Heart right ventricle (tissue), 16 donors: Measurements from ENCODE around the gene PRKAG2. TPM values are rescaled to one million over a fixed set of nuclear protein-coding genes. Genes with fewer than 3 reads are reported as not detected.

ENCODE experiments used
- ATAC-seq, 8 donors: fragments of 200-7000 bp; cut with Tn5 transposase; one replicate each; pipeline ENCODE4 v1.9.1; 2020; ENCODE audit warnings: mild to moderate bottlenecking in 8 of 8, moderate library complexity in 8 of 8, moderate number of reproducible peaks in 1 of 8
- DNase-seq, 2 donors: peaks; one replicate each; pipeline ENCODE4 v3.0.0-alpha.2; 2020
- H3K27ac ChIP-seq, 10 donors: fragments of 200-600 bp; sonication (generic) in 2 of 10; one replicate each; pipeline versions ENCODE4 v1.5.0 to v1.8.0; 2020 to 2022; ENCODE audit warnings: mild to moderate bottlenecking in 3 of 10
- H3K27me3 ChIP-seq, 7 donors: fragments of 200-600 bp; one replicate each; pipeline ENCODE4 v1.8.0; 2021 to 2022; ENCODE audit warnings: mild to moderate bottlenecking in 2 of 7
- H3K36me3 ChIP-seq, 9 donors: fragments of 200-600 bp; sonication (generic) in 1 of 9; one replicate each; pipeline versions ENCODE4 v1.5.0 to v1.8.0; 2020 to 2022; ENCODE audit warnings: mild to moderate bottlenecking in 2 of 9
- H3K4me1 ChIP-seq, 9 donors: fragments of 200-600 bp; sonication (generic) in 1 of 9; one replicate each; pipeline versions ENCODE4 v1.5.0 to v1.8.0; 2020 to 2022; ENCODE audit warnings: mild to moderate bottlenecking in 4 of 9
- H3K4me3 ChIP-seq, 10 donors: fragments of 200-600 bp; sonication (generic) in 2 of 10; one replicate each; pipeline versions ENCODE4 v1.5.0 to v1.8.0; 2020 to 2022; ENCODE audit warnings: mild to moderate bottlenecking in 7 of 10, moderate library complexity in 2 of 10
- H3K9me3 ChIP-seq, 11 donors: fragments of 200-600 bp in 10 of 11; sonication (generic) in 2 of 11; one replicate each; pipeline versions ENCODE4 v1.5.0 to v1.8.0; 2013 to 2022; ENCODE audit warnings: mild to moderate bottlenecking in 2 of 11, control low read depth in 1 of 11, moderate library complexity in 1 of 11
- WGBS, 2 donors: extraction: QIAGEN DNeasy Blood & Tissue Kit; methylation state at CpG; one replicate each; pipeline ENCODE4 v1.1.7; 2013; ENCODE audit warnings: inconsistent platforms in 1 of 2; 5-methylcytosine and 5-hydroxymethylcytosine counted together
- intact Hi-C, 10 donors: fragments of 100-400 bp; cut with DNase I; formaldehyde crosslinking; loops; one replicate each; pipeline versions ENCODE4 v1.11.1 to v1.14.2; 2022
- polyA plus RNA-seq, 2 donors: library from polyadenylated mRNA; stranded (reverse); fragments of 200-250 nt; gene quantifications; one replicate each; pipeline ENCODE4 v1.2.3, GENCODE V29; 2013
- total RNA-seq, 10 donors: library from RNA; stranded (reverse); fragmentation: NEBNext Ultra II Directional in 3 of 10; extraction: Animal tissue kit (Norgen Biotek cat#: 25700) in 3 of 10; gene quantifications; one replicate each; pipeline versions ENCODE4 v1.2.1 to v1.2.4, GENCODE V29; 2021 to 2023
- TF ChIP-seq, protein P1 (sequence below), 9 donors: fragments of 200-600 bp; sonication (generic) in 2 of 9; IDR thresholded peaks; one replicate each; pipeline versions ENCODE4 v1.5.0 to v1.8.0; 2021 to 2022; ENCODE audit warnings: antibody characterized with exemption in 9 of 9, mild to moderate bottlenecking in 5 of 9, moderate library complexity in 1 of 9
- donor health status: Arrhythmogenic right ventricular cardiomyopathy.
- donor health status: ischemic (EF 13 %, LVEDD 7.1; RV severe dilation, severe dysfunction).
- donor health status: healthy with polysubstance abuse.
- donor health status: DM: no; HTN: yes; CAD: no.
- donor health status: DM: no; HTN: no; CAD: no.
- donor health status: ischemic (EF 25% LVEDD 6.9; RV normal size, moderate dysfunction).
- donor health status: ischemic (EF 25% LVEDD 5.7; RV mildly dilated, moderate dysfunction).
- donor health status: healthy.
- donor health status: DM: yes; HTN: yes; CAD: no.
- donor health status: Ischemic cardiomyopathy.
- donor health status: ischemic (EF 35%, LVEDD 5.7; RV mildly dilated, moderate dysfunction).
- donor health status: nonischemic (EF 11% LVEDD 7.7; RV severe dilation, severe dysfunction).
- donor health status: DM: yes; HTN: yes; CAD: no.
- donor health status: PGD.
- donor health status: ischemic (EF 29% LVEDD 5.4; RV normal size, mild dysfunction).
- donor health status: nonischemic (EF 23%, LVEDD 6.1; RV moderate dilation, normal function).

The PRKAG2 gene
- total and polyA plus RNA-seq, 12 donors = 52.4 to 156 (median 114) TPM

GRCh38 chr7:151824373-151824933, 52.5 kb downstream of the PRKAG2 start:
- TF ChIP-seq, protein P1, sequence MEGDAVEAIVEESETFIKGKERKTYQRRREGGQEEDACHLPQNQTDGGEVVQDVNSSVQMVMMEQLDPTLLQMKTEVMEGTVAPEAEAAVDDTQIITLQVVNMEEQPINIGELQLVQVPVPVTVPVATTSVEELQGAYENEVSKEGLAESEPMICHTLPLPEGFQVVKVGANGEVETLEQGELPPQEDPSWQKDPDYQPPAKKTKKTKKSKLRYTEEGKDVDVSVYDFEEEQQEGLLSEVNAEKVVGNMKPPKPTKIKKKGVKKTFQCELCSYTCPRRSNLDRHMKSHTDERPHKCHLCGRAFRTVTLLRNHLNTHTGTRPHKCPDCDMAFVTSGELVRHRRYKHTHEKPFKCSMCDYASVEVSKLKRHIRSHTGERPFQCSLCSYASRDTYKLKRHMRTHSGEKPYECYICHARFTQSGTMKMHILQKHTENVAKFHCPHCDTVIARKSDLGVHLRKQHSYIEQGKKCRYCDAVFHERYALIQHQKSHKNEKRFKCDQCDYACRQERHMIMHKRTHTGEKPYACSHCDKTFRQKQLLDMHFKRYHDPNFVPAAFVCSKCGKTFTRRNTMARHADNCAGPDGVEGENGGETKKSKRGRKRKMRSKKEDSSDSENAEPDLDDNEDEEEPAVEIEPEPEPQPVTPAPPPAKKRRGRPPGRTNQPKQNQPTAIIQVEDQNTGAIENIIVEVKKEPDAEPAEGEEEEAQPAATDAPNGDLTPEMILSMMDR (IDR thresholded peaks at IDR 0.05) = no peak
- ATAC-seq (peak in 5 of 8 donors; percentile 9 to 42 (median 21)), DNase-seq (no peak)
- 57 to 65% methylated on average over 14 of the region's 14 CpGs for WGBS, 2 donors
- Histone ChIP-seq H3K36me3 (no peaks in the 10 kb centered on the region), H3K27me3 (no peaks in the 10 kb centered on the region), H3K27ac (peak overlapping the region in 2 of 10 donors; percentile 23 to 48), H3K9me3 (no peaks in the 10 kb centered on the region), H3K4me3 (peak overlapping the region in 4 of 10 donors; percentile 7 to 23 (median 16)), H3K4me1 (peaks cover 0 to 40% (median 22%) of the 10 kb centered on the region in 9 donors)
- intact Hi-C loops = no loop called here

GRCh38 chr7:151823566-151824372, 53.1 kb downstream of the PRKAG2 start:
- no peaks in the 10 kb centered on the region for H3K27me3 ChIP-seq
- ATAC-seq = peak in 1 of 8 donors; percentile 5
- TF ChIP-seq, protein P1 (IDR thresholded peaks at IDR 0.05) = no peak
- peaks cover 0 to 43% (median 22%) of the 10 kb centered on the region in 9 donors for H3K4me1 ChIP-seq
- H3K4me3 ChIP-seq = peak overlapping the region in 4 of 10 donors; percentile 7 to 23 (median 16)
- 65 to 70% methylated on average over 8 of the region's 8 CpGs for WGBS, 2 donors
- H3K27ac ChIP-seq = peak overlapping the region in 3 of 10 donors; percentile 5 to 48 (median 23)
- no peak for DNase-seq
- intact Hi-C loops = no loop called here
- no peaks in the 10 kb centered on the region for H3K36me3 ChIP-seq
- no peaks in the 10 kb centered on the region for H3K9me3 ChIP-seq

DNA sequence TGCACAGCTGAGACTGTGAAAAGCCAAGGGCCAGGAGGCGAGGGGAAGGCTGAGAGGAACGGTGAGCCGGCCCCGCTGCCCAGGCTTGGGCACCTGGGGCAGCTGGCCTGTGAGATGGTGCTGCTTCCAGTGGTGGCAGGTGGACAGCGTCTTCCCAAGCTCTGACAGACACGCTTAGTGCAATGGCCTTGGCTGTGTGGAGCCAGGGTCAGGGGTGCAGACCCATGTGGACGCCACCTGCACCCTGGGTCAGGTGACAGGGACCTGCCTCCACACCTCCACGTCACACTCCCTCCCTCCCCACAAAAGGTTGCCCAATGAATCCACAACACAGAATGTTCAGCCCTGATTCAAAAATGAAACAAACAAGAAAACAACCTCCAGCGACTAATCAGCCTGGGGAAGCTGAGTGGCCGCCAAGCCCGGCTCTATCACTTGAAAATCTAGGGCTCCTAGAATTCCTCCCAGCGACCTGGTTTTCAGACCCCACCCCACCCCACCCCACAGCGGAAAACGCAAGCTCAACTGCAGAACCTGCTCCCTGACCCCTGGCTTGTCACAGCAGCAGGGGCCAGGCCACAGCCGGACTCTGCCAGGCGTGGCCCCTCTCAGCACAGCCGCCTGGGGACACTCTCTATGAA, 54.3 kb downstream of the PRKAG2 start:
- Histone ChIP-seq H3K4me3 (no peak overlapping the region), H3K9me3 (no peaks in the 10 kb centered on the region), H3K36me3 (no peaks in the 10 kb centered on the region), H3K4me1 (peaks cover 0 to 43% (median 22%) of the 10 kb centered on the region in 9 donors), H3K27me3 (no peaks in the 10 kb centered on the region), H3K27ac (no peak overlapping the region)
- TF ChIP-seq, protein P1 (IDR thresholded peaks at IDR 0.05) = no peak
- DNase-seq (no peak), ATAC-seq (peak in 7 of 8 donors; percentile 13 to 63 (median 52))
- intact Hi-C loops = no loop called here
- WGBS, 2 donors = 70 to 76% methylated on average over 17 of the region's 17 CpGs

- Histone ChIP-seq H3K36me3 (no peaks in the 10 kb centered on the region), H3K4me1 (peaks cover 0 to 43% (median 22%) of the 10 kb centered on the region in 9 donors), H3K27me3 (no peaks in the 10 kb centered on the region), H3K27ac (no peak overlapping the region), H3K9me3 (no peaks in the 10 kb centered on the region), H3K4me3 (no peak overlapping the region)
- TF ChIP-seq, protein P1 (IDR thresholded peaks at IDR 0.05) = no peak
- DNase-seq (no peak), ATAC-seq (peak in 2 of 8 donors; percentile 16 to 43)
- intact Hi-C loops = no loop called here
- 86 to 92% methylated on average over 20 of the region's 20 CpGs for WGBS, 2 donors
Observed at GRCh38 chr7:151821806-151822540, 54.9 kb downstream of the PRKAG2 start.
